Neural cell (in vitro differentiated cells): Measurements from ENCODE around the gene CFAP299. TPM values are rescaled to one million over a fixed set of nuclear protein-coding genes. Genes with fewer than 3 reads are reported as not detected.

Experiments
- H2AFZ ChIP-seq: fragments of 200-600, 300-800 bp; sonication (generic), shearing (Covaris generic); 2 replicates; pipeline ENCODE4 v1.6.0; 2014; ENCODE audit warnings: low read depth, mild to moderate bottlenecking, antibody characterized with exemption, low read length, moderate library complexity
- H3F3A ChIP-seq: fragments of 200-600 bp; shearing (Covaris generic); 2 replicates; pipeline ENCODE4 v1.6.1; 2016; ENCODE audit warnings: mild to moderate bottlenecking, moderate library complexity, mixed read lengths, antibody characterized with exemption, low read length; ENCODE audit not compliant: insufficient read depth, poor library complexity, severe bottlenecking
- H3K27ac ChIP-seq: fragments of 200-600, 300-800 bp; sonication (generic), shearing (Covaris generic); 2 replicates; pipeline ENCODE4 v1.5.1; 2014; ENCODE audit warnings: mild to moderate bottlenecking, low read length, moderate library complexity
- H3K27me3 ChIP-seq: fragments of 300-800, 200-600 bp; sonication (generic), shearing (Covaris generic); 2 replicates; pipeline ENCODE4 v1.6.0; 2014; ENCODE audit warnings: mild to moderate bottlenecking, low read depth, low read length, moderate library complexity; ENCODE audit not compliant: insufficient read depth
- H3K36me3 ChIP-seq: fragments of 300-800, 200-600 bp; sonication (generic), shearing (Covaris generic); 2 replicates; pipeline ENCODE4 v1.5.1; 2014; ENCODE audit warnings: mild to moderate bottlenecking, antibody characterized with exemption, low read length, moderate library complexity; ENCODE audit not compliant: insufficient read depth
- H3K4me2 ChIP-seq: fragments of 300-800, 200-600 bp; sonication (generic), shearing (Covaris generic); 2 replicates; pipeline ENCODE4 v1.6.0; 2014; ENCODE audit warnings: mild to moderate bottlenecking, low read length
- H3K4me3 ChIP-seq: fragments of 300-800, 200-600 bp; sonication (generic), shearing (Covaris generic); 2 replicates; pipeline ENCODE4 v1.5.1; 2014; ENCODE audit warnings: mild to moderate bottlenecking, low read length, moderate library complexity
- H3K79me2 ChIP-seq: fragments of 200-600 bp; shearing (Covaris generic); replicated peaks from 2 replicates; pipeline ENCODE4 v1.6.0; 2014; ENCODE audit warnings: mild to moderate bottlenecking, low read length, moderate library complexity; ENCODE audit not compliant: insufficient read depth
- H3K9ac ChIP-seq: fragments of 300-800, 200-600 bp; sonication (generic), shearing (Covaris generic); 2 replicates; pipeline ENCODE4 v1.6.1; 2016; ENCODE audit warnings: mild to moderate bottlenecking, low read length, mixed read lengths
- H3K9me2 ChIP-seq: fragments of 200-600 bp; shearing (Covaris generic); 2 replicates; pipeline ENCODE4 v1.6.1; 2016; ENCODE audit warnings: mild to moderate bottlenecking, low read length, mixed read lengths; ENCODE audit not compliant: insufficient read depth
- H3K9me3 ChIP-seq: fragments of 200-600, 300-800 bp; sonication (generic), shearing (Covaris generic); 2 replicates; pipeline ENCODE4 v1.6.1; 2016; ENCODE audit warnings: mild to moderate bottlenecking, mixed run types, low read length, moderate library complexity, mixed read lengths
- H4K20me1 ChIP-seq: fragments of 200-600 bp; shearing (Covaris generic); 2 replicates; pipeline ENCODE4 v1.6.1; 2016; ENCODE audit warnings: mild to moderate bottlenecking, mixed run types; ENCODE audit not compliant: insufficient read depth
- EP300 ChIP-seq: fragments of 450-650 bp; conservative IDR thresholded peaks from 2 replicates; pipeline ENCODE4 v1.6.1; 2014; ENCODE audit warnings: antibody characterized with exemption, mild to moderate bottlenecking, moderate library complexity; ENCODE audit not compliant: poor library complexity, severe bottlenecking
- EZH2 ChIP-seq: fragments of 200-600, 300-800 bp; shearing (Covaris generic), sonication (generic); IDR thresholded peaks from 2 replicates; pipeline ENCODE4 v1.6.1; 2014; ENCODE audit warnings: antibody characterized with exemption, low read length, borderline replicate concordance, mild to moderate bottlenecking; ENCODE audit not compliant: insufficient read depth, poor library complexity, severe bottlenecking
- MXI1 ChIP-seq: fragments of 450-650 bp; conservative IDR thresholded peaks from 2 replicates; pipeline ENCODE4 v1.6.1; 2014; ENCODE audit warnings: antibody characterized with exemption, mild to moderate bottlenecking; ENCODE audit not compliant: poor library complexity, severe bottlenecking
- POLR2AphosphoS5 ChIP-seq: IDR thresholded peaks from 2 replicates; pipeline ENCODE4 v1.6.1; 2012
- RAD21 ChIP-seq: fragments of 450-650 bp; conservative IDR thresholded peaks from 2 replicates; pipeline ENCODE4 v1.6.1; 2014; ENCODE audit warnings: antibody characterized with exemption, mild to moderate bottlenecking, moderate library complexity
- SMC3 ChIP-seq: fragments of 450-650 bp; conservative IDR thresholded peaks from 2 replicates; pipeline ENCODE4 v1.6.1; 2014; ENCODE audit warnings: antibody characterized with exemption, mild to moderate bottlenecking, moderate library complexity; ENCODE audit not compliant: poor library complexity
- TAF1 ChIP-seq: IDR thresholded peaks from 2 replicates; pipeline ENCODE4 v1.6.1; 2012; ENCODE audit warnings: low read depth
- polyA plus RNA-seq: library from polyadenylated mRNA; depleted of rRNA; stranded (reverse); fragments of >200 nt; gene quantifications from 2 replicates; pipeline ENCODE4 v1.2.3, GENCODE V29; 2014
- TF ChIP-seq, protein P1 (sequence below): IDR thresholded peaks from 2 replicates; pipeline ENCODE4 v1.6.1; 2012; ENCODE audit warnings: borderline replicate concordance
- TF ChIP-seq, protein P2 (sequence below): fragments of 450-650 bp; IDR thresholded peaks from 2 replicates; pipeline ENCODE4 v1.5.1; 2014; ENCODE audit warnings: antibody characterized with exemption, mild to moderate bottlenecking, moderate library complexity; ENCODE audit not compliant: poor library complexity, severe bottlenecking

The CFAP299 gene
- polyA plus RNA-seq, 1 donor from 2014 or later = not detected

- no peaks in the 10 kb centered on the region for H3F3A ChIP-seq
- no peaks in the 10 kb centered on the region for H3K27me3 ChIP-seq
- no peak overlapping the region for H3K9ac ChIP-seq
- no peak overlapping the region for H3K4me2 ChIP-seq
- TF ChIP-seq, protein P1, sequence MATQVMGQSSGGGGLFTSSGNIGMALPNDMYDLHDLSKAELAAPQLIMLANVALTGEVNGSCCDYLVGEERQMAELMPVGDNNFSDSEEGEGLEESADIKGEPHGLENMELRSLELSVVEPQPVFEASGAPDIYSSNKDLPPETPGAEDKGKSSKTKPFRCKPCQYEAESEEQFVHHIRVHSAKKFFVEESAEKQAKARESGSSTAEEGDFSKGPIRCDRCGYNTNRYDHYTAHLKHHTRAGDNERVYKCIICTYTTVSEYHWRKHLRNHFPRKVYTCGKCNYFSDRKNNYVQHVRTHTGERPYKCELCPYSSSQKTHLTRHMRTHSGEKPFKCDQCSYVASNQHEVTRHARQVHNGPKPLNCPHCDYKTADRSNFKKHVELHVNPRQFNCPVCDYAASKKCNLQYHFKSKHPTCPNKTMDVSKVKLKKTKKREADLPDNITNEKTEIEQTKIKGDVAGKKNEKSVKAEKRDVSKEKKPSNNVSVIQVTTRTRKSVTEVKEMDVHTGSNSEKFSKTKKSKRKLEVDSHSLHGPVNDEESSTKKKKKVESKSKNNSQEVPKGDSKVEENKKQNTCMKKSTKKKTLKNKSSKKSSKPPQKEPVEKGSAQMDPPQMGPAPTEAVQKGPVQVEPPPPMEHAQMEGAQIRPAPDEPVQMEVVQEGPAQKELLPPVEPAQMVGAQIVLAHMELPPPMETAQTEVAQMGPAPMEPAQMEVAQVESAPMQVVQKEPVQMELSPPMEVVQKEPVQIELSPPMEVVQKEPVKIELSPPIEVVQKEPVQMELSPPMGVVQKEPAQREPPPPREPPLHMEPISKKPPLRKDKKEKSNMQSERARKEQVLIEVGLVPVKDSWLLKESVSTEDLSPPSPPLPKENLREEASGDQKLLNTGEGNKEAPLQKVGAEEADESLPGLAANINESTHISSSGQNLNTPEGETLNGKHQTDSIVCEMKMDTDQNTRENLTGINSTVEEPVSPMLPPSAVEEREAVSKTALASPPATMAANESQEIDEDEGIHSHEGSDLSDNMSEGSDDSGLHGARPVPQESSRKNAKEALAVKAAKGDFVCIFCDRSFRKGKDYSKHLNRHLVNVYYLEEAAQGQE = no peak
- TF ChIP-seq SMC3 (no peak), MXI1 (no peak), POLR2AphosphoS5 (no peak), RAD21 (no peak), EZH2 (no peak), EP300 (no peak), TAF1 (no peak)
- TF ChIP-seq, protein P2, sequence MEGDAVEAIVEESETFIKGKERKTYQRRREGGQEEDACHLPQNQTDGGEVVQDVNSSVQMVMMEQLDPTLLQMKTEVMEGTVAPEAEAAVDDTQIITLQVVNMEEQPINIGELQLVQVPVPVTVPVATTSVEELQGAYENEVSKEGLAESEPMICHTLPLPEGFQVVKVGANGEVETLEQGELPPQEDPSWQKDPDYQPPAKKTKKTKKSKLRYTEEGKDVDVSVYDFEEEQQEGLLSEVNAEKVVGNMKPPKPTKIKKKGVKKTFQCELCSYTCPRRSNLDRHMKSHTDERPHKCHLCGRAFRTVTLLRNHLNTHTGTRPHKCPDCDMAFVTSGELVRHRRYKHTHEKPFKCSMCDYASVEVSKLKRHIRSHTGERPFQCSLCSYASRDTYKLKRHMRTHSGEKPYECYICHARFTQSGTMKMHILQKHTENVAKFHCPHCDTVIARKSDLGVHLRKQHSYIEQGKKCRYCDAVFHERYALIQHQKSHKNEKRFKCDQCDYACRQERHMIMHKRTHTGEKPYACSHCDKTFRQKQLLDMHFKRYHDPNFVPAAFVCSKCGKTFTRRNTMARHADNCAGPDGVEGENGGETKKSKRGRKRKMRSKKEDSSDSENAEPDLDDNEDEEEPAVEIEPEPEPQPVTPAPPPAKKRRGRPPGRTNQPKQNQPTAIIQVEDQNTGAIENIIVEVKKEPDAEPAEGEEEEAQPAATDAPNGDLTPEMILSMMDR = no peak
- no peaks in the 10 kb centered on the region for H3K9me2 ChIP-seq
- H4K20me1 ChIP-seq = no peaks in the 10 kb centered on the region
- H2AFZ ChIP-seq = no peak overlapping the region
- H3K9me3 ChIP-seq = no peaks in the 10 kb centered on the region
- H3K36me3 ChIP-seq = no peaks in the 10 kb centered on the region
- H3K27ac ChIP-seq = no peak overlapping the region
- H3K79me2 ChIP-seq = no peaks in the 10 kb centered on the region
- H3K4me3 ChIP-seq = no peak overlapping the region
Observed at GRCh38 chr4:80613470-80613869, 277.9 kb downstream of the CFAP299 start.

DNA sequence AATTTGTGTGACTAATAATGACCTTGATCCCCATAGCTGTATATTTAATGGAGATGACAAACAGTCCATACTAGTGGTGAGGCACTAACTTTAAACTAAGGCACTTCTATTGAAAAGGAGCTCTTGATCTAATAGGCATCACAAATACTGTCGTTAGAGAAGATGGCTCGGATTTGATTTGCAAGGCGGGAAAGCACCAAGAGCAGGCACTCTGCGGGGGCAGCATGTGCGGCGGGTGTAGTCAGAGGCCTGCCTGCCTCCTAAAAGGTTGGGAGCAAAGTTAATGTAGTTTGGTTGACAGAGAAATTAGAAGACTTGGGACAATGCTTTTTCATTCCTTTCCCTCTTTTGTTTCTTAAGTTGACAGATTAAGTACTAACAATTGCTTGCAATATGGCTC is 278.8 kb downstream of the CFAP299 start:
- Histone ChIP-seq H3K9ac (no peak overlapping the region), H3K36me3 (no peaks in the 10 kb centered on the region), H3K4me2 (no peak overlapping the region), H3F3A (no peaks in the 10 kb centered on the region), H4K20me1 (no peaks in the 10 kb centered on the region), H3K27me3 (no peaks in the 10 kb centered on the region), H3K79me2 (no peaks in the 10 kb centered on the region), H3K27ac (no peak overlapping the region), H3K9me3 (no peaks in the 10 kb centered on the region), H3K4me3 (no peak overlapping the region), H3K9me2 (no peaks in the 10 kb centered on the region), H2AFZ (no peak overlapping the region)
- no peak for TF ChIP-seq EP300
- TF ChIP-seq POLR2AphosphoS5 = no peak
- TF ChIP-seq, protein P2 = no peak
- TF ChIP-seq, protein P1 = no peak
- TF ChIP-seq EZH2 = no peak
- TF ChIP-seq SMC3 = no peak
- no peak for TF ChIP-seq MXI1
- TF ChIP-seq RAD21 = no peak
- no peak for TF ChIP-seq TAF1
